ENCODE results near the gene ANKRD18B. TPM values are rescaled to one million over a fixed set of nuclear protein-coding genes. Genes with fewer than 3 reads are reported as not detected.

The ANKRD18B gene
- 0.28 and 0.46 TPM in 2 replicates for total RNA-seq

DNA sequence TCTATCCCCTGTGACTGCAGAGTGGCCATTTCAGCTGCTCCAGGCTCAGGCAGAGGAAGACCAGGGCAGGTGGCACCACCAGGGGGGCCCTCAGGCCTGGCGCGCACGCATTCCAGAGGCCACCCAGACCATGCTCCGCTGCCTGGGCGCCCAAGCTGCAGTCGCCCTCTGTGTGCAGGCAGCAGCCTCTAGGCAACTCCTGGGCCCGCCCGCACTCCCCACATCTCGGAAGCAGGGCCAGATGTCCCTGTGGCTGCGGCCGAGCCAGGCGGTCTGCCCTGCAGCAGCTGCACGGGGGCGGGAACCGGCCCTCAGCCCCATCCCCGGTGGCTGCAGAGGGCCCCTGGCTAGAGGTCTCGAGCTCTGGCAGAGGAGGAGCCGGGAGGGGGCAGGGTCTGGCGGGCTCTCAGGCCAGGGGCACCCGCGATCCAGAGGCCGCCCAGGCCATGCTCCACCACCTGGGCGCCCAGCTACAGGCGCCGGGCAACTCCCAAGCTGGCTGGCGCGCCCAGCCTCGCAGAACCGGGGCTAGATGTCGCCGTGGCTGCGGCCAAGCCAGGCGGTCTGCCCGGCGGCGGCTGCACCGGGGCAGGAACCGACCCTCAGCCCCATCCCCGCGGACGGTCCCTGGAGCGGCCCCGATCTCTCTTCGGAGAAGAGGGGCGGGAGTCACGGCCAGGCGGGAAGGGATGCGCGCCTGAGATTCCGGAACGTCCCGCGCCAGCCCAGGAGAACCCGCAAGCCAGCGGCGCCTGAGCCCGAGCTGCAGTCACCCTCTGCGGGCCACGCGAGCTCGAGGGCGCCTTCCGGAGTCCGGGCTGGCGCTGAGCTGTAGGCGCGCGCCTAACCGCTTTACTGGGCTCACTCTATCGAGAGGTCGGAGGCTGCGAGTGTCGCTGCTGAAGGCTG is at the start of gene ANKRD18B:
TSS of gene ANKRD18B (plus strand) at position 855 of the 909 bp plus-strand sequence. CDS start 239 bp downstream, outside the sequence.

Other genes with a start within 250 kb of the ANKRD18B start
- 22.0 and 23.3 TPM in 2 replicates for gene NFX1, start 233.7 kb upstream of the ANKRD18B start, total RNA-seq
- gene AQP7, start 121.7 kb upstream of the ANKRD18B start, total RNA-seq: 0.09 and 0.14 TPM in 2 replicates
- 5.7 and 12.2 TPM in 2 replicates for gene AQP3, start 76.7 kb upstream of the ANKRD18B start, total RNA-seq
- gene NOL6, start 50.3 kb upstream of the ANKRD18B start, total RNA-seq: 18.6 and 27.2 TPM in 2 replicates

All from smooth muscle cell of bladder (primary cell).